NT2/D1 (cell line): Measurements from ENCODE around the gene RHBDL3.

Experiments
- SUZ12 ChIP-seq: IDR thresholded peaks from 2 replicates; pipeline ENCODE4 v1.6.1; 2011; ENCODE audit not compliant: insufficient read length, insufficient read depth; ENCODE audit errors: extremely low read depth
- YY1 ChIP-seq: IDR thresholded peaks from 2 replicates; pipeline ENCODE4 v1.6.1; 2011; ENCODE audit not compliant: insufficient read length, insufficient read depth
- ZNF274 ChIP-seq: IDR thresholded peaks from 2 replicates; pipeline ENCODE4 v1.6.1; 2011; ENCODE audit warnings: mild to moderate bottlenecking, low read depth, low read length

DNA sequence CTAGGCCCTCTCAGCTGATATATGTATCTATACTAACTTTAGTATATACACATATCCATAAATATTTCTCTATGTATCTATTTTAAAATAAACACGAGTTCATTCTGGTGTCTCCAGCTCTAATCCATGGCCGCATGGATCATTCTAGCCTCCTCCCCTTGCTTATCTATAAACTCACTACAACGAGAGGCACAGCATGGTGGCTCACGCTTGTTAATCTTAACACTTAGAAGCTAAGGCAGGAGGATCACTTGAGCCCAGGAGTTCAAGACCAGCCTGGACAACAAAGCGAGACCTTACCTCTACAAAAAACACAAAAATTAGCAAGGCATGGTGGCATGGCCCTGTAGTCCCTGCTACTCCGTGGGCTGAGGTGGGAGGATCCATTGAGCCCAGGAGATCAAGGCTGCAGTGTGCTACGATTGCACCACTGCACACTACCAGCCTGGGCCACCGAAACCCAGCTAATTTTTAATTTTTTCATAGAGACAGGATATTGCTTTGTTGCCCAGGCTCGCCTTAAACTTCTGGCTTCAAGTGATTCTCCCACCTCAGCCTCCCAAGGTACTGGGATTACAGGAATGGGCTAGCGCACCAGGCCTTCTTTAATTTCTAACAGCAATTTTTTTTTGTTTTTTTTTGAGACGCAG is 80.4 kb downstream of the RHBDL3 start:
- TF ChIP-seq SUZ12 (no peak), YY1 (no peak), ZNF274 (no peak)
